HG03442 (cell line): ENCODE measurements around the gene MYL1.
A peak's percentile ranks its signal among the peaks of the same experiment; 100 is the strongest.

Experiments
- ATAC-seq: cut with Tn5 transposase; IDR thresholded peaks from one replicate; pipeline ENCODE4 v1.9.1; 2021; ENCODE audit warnings: mild to moderate bottlenecking, moderate library complexity; ENCODE audit not compliant: unreplicated experiment

The MYL1 gene

DNA sequence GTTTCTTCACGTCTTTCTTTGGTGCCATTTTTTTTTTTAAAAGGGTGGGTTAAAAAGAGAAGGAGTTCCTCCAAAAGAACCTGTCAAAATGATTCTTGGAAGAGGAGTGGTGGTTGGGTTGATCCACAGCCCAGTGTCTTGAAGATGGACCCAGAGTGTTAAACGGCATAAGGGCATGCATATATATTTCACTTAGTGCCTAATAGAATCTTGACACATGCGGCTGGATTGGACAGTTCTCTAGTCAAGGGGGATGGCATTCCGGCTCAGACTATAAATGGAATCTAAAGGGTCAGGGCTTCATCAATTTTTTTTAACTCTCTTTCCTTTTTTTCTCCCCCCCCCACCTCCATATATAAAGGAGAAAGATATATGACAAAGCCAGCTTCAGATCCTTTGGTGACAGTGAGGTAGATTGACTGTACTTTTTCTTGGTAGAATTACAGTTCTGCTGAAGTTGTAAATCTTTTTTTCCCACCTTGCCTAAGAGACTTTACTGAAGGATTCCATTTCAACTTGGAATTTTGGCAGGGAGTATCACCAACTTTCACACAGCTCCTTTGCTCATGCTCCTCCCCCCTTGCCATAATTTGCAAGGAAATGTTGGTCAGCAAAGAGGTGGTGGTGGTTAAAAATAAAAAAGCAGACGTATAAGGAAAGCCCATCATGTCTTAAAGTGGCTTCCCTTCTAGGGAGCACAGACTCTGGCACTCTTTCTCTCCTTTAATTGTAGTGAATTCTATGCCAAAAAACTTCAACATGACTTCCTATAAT, at the start of gene MYL1:
Gene MYL1, minus strand, starts transcription at position 160 of the 774 bp plus-strand sequence. Its CDS starts 132 bp downstream, at position 28.
- ATAC-seq, result no peak

DNA sequence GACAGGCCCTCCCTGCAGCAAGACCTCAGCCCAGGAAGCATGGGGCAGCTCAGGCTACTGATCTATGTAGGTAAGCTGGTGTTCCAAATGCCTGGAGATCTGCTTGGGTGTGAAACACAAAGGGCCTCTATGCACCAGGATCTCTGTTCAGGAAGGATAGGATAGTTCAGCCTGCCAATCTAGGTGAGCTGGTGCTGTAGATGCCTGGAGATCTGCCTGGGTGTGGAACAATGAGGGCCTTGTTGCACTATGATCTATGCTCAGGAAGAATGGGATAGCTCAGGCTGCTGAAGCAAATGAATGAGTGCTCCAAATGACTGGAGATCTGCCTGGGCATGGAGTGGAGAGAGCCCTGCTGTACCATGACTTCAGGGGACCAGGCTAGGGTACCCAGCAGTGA, 48.9 kb upstream of the MYL1 start:
- ATAC-seq, result no peak

DNA sequence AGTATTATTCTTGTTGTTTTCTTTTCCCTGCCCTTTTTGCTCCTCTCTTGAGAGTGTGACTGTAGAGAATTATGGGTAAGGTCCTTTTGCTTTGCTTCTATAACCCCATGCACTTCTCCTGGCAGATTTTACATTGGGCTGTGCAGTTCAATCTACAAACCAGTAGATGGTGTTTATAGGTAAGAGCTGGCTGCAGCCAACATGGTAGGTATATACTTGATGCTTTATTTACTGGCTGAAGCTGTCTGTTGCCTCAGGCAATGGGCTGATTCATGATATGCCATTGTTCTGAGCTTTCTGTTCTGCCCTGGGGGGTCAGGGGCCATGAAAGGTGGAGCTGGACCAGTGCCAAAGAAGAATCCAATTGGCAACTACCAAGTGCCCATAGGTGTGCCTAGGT, 48.3 kb upstream of the MYL1 start:
- ATAC-seq, result peak; percentile 43

DNA sequence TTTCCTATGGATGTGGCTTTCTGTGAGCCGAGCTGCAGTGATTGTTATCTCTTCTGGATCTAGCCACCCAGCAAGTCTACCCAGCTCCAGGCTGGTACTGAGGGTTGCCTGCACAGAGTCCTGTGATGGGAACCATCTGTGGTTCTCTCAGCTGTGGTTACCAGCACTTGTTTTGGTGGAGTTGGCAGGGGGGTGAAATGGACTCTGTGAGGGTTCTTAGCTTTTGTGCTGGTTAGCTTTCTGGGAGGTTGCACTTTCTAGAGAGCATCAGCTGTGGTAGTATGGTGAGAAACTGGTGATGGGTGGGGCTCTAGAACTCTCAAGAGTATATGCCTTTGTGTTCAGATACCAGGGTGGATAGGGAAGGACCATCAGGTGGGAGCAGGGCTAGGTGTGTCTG, 45.4 kb upstream of the MYL1 start:
- ATAC-seq, result no peak

DNA sequence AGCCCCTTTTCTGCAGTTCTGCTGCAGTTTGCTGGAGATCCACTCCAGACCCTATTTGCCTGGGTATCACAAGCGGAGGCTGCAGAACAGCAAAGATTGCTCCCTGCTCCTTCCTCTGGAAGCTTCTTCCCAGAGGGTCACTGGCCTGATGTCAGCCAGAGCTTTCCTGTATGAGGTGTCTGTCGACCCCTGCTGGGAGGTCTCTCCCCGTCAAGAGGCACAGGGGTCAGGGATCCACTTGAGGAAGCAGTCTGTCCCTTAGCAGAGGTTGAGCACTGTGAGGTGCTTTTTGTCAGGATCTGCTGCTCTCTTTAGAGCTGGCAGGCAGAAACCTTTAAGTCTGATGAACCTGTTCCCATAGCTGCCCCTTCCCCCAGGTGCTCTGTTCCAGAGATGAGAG, 42.0 kb upstream of the MYL1 start:
- ATAC-seq, result no peak

DNA sequence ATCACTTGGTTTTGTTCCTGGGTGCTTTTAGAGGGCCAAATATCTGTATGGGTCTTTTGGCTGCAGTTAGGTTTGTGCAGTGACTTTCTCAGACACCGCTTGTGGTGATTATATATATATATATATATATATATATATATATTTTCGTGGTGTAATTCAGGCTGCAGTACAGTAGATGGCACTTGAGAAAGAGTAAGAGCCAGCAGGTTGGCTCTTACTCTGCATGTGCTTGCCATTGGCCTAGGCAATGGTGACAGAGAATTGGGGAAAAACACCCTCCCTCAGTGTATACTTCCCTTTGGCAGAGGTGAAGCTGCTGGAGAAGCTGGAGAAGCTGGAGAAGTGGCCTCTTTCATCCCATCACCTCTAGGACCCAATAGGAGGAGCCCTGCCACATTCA, 22.2 kb upstream of the MYL1 start:
- peak; percentile 46 for ATAC-seq

DNA sequence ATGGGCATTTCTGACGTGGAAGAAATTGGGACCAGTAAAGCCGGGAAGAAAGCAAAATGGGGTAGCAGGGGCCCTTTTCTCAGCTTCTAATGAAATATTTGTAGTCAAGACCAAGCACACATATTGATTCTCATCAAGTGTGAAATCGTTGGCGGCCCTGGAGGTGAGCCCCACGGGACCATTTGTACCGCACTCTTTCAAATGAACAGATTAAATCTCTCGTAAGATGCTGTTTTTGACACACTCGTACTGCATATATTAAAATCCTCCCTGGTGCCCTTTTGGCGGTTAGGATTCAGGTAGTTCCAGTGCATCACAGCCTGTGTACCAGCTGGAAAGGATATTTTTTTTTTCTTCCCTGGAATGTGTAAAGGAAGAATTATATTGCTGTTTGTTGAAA, 9.9 kb upstream of the MYL1 start:
- no peak for ATAC-seq

DNA sequence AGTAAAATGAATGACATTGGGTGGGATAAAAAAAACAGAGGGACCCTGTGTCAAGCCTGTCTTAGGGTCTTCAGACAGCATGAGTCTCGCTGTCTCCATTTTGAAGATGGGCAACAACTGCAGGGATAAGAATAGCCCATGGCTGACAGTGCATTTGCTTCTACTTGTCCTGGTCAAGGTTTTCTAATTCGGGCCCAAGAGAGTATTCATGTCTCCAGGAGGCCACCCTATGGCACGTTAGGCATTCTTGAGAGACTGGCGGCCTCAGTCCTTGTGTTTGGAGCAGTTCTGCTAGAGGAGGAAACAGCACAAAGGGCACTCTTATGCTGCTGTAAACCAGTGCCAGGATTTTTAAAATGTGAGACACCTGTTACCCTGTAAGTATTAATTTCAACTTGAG, 9.5 kb upstream of the MYL1 start:
- no peak for ATAC-seq

DNA sequence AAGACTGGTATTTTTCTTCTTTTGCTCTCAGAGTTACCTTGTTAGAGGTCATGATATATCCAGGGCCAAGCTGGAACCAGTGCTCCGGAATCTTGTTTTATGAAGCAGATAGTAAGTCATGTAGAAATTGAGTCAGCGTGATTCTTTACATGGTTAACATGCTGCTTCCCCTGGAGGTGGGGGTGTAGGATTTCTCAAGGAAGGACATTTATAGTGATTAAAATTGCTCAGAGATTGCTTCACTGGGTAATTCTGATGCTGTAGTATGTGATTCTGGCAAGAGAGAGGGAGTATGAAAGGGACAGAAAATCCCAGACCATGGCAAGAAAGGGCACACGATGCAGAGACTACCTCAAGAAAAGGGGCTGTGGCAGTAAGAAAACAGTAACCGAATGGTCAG, 8.0 kb upstream of the MYL1 start:
- no peak for ATAC-seq

DNA sequence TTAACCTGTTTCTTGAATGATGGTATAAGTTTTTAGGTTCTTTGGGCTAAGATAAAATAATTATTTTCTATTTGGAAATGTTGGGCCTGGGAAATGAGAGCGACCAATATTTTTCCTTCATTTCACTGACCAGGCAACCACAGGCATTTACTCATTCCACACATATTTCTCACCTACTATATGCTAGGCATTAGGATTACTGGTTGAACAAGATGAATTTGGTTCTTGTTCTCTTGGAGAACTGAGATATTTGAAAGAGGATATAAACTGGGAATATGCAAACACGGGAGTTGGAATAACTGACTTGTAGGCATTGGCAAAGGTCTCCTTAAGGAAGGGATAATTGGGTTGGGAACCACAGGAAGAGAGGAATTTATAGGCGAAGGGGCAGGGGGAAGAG, 3.9 kb upstream of the MYL1 start:
- no peak for ATAC-seq

DNA sequence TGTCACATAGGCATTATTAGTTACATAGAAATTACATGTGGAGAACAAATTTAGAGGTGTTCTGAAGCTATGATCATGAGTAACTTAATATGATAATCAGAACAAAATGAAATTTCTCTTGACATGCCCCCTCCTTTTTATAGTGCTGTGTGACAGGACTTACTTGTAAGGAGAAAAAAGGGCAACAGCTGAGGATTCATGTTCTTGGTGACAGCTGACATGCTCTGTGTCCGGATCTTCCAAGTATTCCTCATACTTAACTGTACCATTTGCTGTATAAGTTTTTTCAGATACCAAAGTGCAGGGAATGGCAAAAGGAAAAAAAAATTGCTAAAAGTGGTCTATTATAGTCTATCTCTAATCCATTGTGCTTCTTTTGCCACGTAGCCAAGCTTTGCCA, 3.5 kb upstream of the MYL1 start:
- no peak for ATAC-seq

DNA sequence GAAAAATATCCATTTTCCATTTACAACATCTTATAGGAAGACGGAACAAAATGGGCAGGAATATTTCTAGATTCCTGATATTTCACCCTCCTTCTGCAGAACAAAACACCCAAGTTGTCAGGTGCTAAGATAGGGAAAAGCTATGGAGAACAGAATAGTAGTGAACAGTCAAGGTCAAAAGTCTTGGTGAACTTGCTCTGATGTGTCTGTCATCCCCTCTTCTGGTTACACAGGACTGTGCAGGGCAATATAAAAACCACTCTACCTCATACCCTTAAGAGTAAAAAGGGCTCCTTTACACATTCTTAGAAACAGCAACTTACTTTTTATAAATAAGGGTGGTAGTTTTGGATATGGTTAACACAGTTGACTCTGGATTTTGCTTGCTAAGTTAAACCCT, 4.4 kb downstream of the MYL1 start:
- no peak for ATAC-seq

DNA sequence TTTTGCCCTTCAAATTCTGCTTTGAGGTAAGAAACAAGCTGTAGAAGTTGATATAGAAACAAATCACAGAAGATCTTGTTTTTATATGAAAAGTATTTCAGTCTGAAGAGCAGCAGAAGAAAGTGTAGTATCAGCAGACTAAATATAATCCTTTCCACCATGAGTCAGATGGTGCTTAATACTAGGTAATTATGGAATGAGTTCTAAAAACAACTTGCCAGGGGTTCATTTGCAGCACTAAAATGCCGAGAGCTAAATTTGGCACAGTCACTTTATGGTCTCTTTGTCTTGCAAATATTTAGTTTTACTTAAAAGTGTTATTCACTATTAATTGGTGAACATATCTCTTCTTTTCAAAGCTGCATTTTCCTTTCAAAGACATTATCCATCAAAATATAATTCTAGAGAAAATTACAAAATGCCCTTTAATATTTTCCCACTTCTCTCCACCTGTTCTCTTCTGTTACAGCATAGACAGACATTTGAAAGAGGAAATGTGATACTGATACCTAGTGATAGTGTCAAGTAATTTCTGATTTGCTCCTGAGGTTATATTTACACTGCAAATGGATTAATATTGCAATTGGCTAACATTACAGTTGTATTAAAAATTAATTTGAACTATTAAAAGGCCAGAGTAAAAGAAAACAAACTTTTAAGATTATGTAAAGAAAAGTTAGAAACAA, 5.3 kb downstream of the MYL1 start:
- ATAC-seq, result no peak

DNA sequence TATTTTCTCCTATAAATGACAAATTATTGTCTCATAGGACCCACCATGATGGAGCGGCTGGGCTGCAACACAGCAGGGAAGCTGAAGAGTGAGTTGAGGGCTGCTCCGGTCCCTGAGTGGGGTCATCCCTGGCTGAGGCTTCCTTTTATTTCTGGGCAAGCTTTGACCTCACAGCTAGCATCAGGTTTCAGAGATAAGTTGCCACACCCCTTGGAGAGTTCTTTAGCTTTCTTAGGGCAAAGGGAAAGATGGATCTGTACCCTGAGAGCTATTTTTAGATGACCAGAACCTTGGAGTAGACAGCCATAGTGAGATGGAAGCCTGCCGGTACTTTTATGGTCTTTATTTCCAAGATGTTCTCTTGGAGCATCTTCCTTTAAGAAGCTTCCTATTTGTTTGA, 11.5 kb downstream of the MYL1 start:
- no peak for ATAC-seq

DNA sequence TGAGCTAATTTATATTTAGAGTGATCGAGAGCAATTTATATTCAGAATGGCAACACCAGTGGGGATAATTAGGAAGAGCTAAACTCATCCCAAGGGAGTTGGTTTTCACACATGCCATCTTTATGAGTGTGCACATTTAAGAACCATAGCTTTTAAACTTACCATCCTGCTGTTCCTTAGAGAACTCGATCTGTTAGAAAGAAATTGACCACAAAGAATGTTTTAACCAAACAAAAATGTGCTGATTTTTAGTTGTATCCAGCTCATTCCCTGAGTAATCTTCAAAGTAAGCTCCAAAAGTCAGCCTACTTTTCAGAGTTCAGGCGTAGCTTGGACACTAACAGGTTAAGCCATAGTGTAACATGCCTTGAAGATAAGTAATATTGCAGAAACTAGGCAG, 12.6 kb downstream of the MYL1 start:
- no peak for ATAC-seq

DNA sequence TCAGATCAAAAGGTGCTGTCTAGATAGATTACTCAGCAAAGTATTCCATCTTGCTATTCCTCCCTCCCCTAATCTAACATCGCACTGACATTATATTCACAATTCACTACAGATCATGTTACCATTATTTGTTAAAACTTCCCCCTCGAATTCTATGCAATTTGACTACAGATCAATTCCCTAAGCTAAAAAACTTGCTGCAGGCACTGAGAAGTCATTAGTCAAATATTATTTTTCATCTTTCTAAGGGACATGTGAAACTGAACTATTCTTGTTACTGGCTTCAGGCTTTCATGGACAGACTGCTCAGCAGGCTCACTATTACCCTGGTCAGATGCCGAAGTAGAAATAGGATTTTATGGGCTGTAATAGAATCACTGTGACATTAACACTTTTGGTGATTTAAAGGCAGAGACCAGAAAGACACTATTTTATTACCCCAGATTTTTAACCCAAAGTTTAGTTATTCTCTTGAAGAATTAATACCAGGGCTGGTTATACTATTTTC, 15.1 kb downstream of the MYL1 start:
- no peak for ATAC-seq

DNA sequence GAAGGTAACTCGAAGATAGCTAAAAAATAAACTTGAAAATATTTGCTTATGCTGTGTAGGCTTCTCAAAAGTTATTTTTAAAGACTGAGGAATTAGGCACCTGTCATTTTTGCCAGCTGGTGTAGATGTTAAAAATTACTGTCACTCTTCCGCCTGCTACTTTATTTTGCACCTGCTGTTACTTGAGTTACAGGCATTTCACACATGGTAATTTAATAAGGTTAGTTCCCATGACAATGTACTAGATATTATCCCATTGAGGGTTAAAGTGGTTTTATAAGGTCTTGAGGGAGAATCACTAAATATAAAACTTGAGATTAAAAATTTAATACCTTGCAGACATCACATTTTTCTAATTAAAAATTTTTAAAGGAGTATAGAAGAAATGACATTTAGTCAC, 26.6 kb downstream of the MYL1 start:
- ATAC-seq, result no peak

DNA sequence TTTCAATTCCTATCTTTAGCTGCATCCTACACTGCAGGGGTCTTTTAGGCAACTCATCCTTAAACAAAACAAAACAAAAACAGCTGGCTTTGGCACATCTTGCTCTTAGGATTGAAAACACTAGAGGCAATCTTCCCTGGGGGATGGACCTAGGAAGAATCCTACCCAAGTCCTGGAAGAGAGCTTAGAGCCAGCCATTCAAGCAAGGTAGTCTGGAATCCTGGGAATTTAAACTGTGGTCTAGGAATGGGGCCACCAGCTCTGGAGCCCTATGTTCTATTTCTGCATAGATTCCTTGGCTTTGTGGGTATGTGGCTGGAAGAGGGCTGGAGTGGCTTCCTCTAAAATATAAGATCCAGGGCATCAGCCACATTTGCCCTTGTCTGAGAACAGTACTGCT, 27.7 kb downstream of the MYL1 start:
- ATAC-seq, result no peak

DNA sequence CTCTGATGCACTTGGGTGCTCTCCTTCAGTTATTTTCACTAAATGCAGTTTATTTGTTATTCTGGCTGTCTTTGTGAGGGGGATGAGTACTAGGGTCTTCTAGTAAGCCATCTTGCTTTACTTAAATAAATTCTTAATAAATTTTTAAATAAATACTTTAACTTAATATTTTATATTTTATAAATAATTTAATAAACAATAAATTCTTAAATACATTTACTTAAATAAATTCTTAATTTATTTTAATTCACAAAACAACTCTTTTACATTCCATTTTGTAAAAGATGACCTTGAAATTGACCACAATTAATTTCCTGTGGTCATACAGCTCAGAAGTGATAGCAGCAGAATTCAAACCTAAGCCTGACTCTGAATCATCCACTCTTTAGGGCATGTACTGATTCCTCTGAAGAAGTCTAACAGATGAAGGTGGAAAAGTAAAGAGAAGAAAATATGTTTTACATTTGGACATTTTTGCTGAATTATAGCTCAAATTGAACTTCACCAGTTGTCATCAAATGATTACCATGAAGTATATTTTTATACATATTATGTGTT, 28.8 kb downstream of the MYL1 start:
- no peak for ATAC-seq

DNA sequence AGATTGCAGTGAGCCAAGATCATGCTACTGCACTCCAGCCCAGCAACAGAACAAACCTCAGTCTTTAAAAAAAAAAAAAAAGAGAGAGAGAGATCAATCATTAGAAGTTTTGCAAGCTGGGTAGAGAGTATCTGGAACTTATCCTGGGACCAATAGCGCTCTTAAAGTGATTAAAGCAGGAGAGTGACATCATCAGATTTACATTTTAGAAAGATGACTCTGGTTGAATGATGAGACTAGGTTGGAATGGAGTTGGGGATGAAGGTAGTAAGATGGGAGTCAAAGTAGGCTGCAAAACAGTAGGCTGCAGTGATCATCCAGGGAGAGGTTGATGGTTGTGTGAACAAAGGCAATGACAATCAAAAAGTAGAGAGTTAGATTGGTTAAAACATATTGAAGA, 37.8 kb downstream of the MYL1 start:
- no peak for ATAC-seq

DNA sequence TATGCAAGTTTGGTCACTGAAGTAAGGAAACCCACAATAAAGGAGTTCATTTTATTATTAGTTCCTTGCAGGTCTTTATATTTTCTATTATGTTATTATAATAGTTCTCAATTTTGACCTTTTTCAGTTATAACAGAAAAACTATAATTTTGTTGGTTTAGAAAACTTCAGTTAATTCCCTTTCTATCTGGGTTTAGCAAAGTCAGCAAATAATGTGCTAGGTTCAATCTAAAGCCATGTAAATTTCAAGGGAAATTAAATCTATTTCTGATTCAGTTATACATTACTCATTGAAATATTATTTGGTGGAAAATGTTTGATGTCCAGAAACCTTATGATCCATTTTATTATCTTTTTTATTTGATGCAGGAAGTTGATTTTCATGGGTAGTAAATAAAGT, 43.7 kb downstream of the MYL1 start:
- ATAC-seq, result no peak

DNA sequence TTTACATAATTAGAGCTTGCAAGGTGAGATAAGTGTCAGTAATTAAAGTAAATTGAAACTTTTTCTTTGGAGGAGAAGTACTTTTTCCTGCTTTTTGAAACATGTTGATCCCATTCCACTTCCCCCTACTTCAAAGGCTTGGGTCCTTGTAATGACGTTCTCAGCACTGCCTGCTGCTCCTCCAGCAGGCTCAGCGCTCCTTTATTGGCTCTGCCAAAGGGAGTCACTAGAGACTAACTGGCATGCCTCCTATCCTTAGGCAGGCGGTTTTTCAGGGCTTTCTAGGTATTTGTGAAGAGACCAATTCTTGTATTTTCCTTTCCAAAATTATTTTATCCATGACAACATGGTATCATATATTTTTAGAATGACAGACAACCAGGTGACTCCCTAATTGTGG, 45.8 kb downstream of the MYL1 start:
- ATAC-seq, result no peak
